ENCODE results near the gene PLCB2.

DNA sequence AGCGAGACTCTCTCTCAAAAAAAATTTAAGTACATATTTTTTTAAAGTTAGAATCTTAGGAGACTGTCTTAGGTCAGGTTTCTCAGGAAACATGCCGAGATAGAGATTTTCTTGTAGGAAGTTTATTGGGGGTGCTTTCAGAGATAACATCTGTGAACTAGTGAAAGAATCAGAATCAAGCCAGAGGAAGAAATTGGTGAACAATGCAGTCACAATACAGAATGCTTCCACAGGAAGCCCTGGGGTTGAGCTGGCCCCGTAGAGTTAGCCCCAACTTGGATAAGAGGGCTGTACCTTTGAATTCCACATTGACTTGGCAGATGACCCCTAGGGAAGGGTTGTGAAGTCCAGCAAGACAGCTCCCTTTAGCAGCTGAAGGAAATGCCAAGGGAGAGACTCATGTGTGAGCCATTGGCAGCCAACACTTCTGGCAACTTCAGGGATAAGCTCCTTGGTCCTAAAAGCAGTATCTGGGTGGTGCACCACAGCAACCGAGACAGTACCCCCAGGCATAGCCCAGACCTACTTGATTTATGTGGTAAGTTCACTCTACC, 7.1 kb upstream of the PLCB2 start:
- TF ChIP-seq ZNF274 (IDR thresholded peaks at IDR 0.05; ENCODE audit: low read depth, low read length) (no peak), YY1 (IDR thresholded peaks at IDR 0.05; ENCODE audit: insufficient read depth, insufficient read length) (no peak), SUZ12 (IDR thresholded peaks at IDR 0.05; ENCODE audit: extremely low read depth, insufficient read depth, insufficient read length) (no peak)
